ENCODE data around the gene RECK. TPM values are rescaled to one million over a fixed set of nuclear protein-coding genes. Genes with fewer than 3 reads are reported as not detected.
A peak's percentile ranks its signal among the peaks of the same experiment; 100 is the strongest.

Gene RECK
- total RNA-seq, 1 donor from 2014 or later: 7.5 TPM

GRCh38 chr9:36029765-36030528 lies 6.8 kb upstream of the RECK start:
- no peak for DNase-seq

GRCh38 chr9:36030871-36031270 lies 5.8 kb upstream of the RECK start:
- no peak for DNase-seq

- DNase-seq: no peak
Observed at GRCh38 chr9:36031774-36032555, 4.7 kb upstream of the RECK start.

GRCh38 chr9:36033788-36034187 lies 2.9 kb upstream of the RECK start:
- no peak for DNase-seq

GRCh38 chr9:36034234-36034633 lies 2.5 kb upstream of the RECK start:
- DNase-seq: no peak

- no peak for DNase-seq
Observed at GRCh38 chr9:36035006-36035405, 1.7 kb upstream of the RECK start.

- no peak for DNase-seq
Observed at GRCh38 chr9:36036253-36036779, 397 bp upstream of the RECK start.

- DNase-seq: peak; percentile 44
Observed at GRCh38 chr9:36037549-36038122, 923 bp downstream of the RECK start.

GRCh38 chr9:36039121-36039520 lies 2.4 kb downstream of the RECK start:
- DNase-seq: no peak

- DNase-seq: no peak
Observed at GRCh38 chr9:36039696-36040095, 3.0 kb downstream of the RECK start.

GRCh38 chr9:36040271-36040925 lies 3.7 kb downstream of the RECK start:
- DNase-seq: no peak

- DNase-seq: no peak
Observed at GRCh38 chr9:36041506-36041905, 4.8 kb downstream of the RECK start.

GRCh38 chr9:36045610-36046009 lies 8.9 kb downstream of the RECK start:
- DNase-seq: no peak

GRCh38 chr9:36046923-36047322 lies 10.2 kb downstream of the RECK start:
- no peak for DNase-seq

- no peak for DNase-seq
Observed at GRCh38 chr9:36049408-36049807, 12.7 kb downstream of the RECK start.

GRCh38 chr9:36050476-36050875 lies 13.8 kb downstream of the RECK start:
- no peak for DNase-seq

- no peak for DNase-seq
Observed at GRCh38 chr9:36051317-36051716, 14.6 kb downstream of the RECK start.

- no peak for DNase-seq
Observed at GRCh38 chr9:36053971-36054370, 17.3 kb downstream of the RECK start.

- DNase-seq: no peak
Observed at GRCh38 chr9:36056896-36057295, 20.2 kb downstream of the RECK start.

- DNase-seq: no peak
Observed at GRCh38 chr9:36063804-36064447, 27.2 kb downstream of the RECK start.

GRCh38 chr9:36064448-36065037 lies 27.8 kb downstream of the RECK start:
- no peak for DNase-seq

GRCh38 chr9:36074055-36074454 lies 37.3 kb downstream of the RECK start:
- no peak for DNase-seq
